ENCODE measurements around the gene SNX9.

- TF ChIP-seq CTCF (IDR thresholded peaks at IDR 0.05; ENCODE audit: insufficient read depth, low read depth, low read length) (no peak), EZH2 (IDR thresholded peaks at IDR 0.05; ENCODE audit: insufficient read depth, low read length) (no peak)
Observed at GRCh38 chr6:157859775-157860504, 36.9 kb downstream of the SNX9 start.
